GM21515 (cell line): ENCODE measurements around the gene CDR2.
"Not testable (repeated sequence)": the region's sequence is repeated elsewhere in the genome, so short reads cannot be mapped to it uniquely, and the experiment has no call there.

Experiments used
- ATAC-seq: cut with Tn5 transposase; IDR thresholded peaks from one replicate; pipeline ENCODE4 v1.9.1; 2021; ENCODE audit not compliant: unreplicated experiment

The CDR2 gene

DNA sequence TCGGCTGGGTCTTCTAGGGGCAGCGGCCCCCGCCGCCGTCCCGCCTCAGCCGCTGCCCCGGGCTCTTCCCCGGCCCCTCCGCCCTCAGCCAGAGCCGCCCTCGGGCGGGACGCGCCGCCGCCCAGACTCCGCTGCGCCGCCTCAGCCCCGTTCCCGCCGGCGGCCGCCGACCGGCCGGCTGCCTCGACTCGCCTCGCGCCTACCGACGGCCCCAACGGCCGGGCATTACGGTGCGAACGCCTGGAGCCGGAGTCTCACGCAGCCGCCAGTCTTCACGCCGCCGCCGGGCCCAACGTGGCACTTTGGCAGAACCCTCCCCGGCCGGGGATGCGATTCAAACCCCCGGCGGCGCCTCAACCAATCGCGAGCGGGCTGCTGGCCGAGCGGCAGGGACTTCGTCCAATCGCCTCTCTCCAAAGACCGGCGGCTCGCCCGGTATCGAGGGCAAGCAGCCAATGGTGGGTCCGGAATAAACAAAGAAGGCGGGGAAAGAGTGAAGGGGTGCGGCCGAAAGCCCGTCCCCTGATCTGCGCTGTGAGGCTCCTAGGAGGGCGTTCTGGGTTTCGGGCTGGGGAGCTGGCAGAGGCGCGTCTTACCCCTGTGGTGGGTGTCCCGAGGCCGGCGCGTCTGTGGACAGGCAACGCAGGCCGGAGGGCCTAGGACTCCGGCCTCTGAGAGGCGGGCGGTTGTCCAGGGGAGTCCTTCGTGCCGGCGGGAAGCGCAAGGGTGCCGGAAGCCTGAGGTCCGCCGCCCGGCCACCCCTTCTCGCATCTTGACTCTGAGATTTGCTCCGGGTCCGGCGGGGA lies at the start of gene CDR2:
CDR2 (minus strand) TSS at position 309 of the 806 bp plus-strand sequence. CDS start 310 bp downstream, outside the sequence.
- peak; percentile 87 for ATAC-seq

- no peak for ATAC-seq
Observed at GRCh38 chr16:22423716-22424115, 49.3 kb upstream of the CDR2 start.

- no peak for ATAC-seq
Observed at GRCh38 chr16:22421136-22421535, 46.7 kb upstream of the CDR2 start.

GRCh38 chr16:22420606-22421135 lies 46.3 kb upstream of the CDR2 start:
- no peak for ATAC-seq

DNA sequence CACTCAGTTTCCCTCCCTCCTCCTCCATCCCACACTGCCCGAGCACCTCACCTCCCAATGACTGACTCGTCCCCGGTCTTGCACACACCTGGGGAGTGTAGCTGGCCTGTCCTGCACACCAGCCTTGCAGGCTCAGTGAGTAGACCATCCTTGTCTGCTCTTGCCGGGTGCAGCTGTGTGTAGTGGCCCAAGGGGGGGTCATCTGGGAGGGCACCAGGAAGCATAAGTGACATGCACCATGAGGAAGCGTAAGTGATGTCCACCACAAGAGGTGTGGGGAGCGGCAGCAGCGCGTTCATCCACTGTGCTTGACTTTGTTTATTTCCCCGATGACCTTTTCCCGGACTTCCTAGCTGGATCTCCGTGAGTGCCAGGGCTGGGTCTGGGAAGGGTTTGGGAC lies 45.5 kb upstream of the CDR2 start:
- ATAC-seq, result no peak

DNA sequence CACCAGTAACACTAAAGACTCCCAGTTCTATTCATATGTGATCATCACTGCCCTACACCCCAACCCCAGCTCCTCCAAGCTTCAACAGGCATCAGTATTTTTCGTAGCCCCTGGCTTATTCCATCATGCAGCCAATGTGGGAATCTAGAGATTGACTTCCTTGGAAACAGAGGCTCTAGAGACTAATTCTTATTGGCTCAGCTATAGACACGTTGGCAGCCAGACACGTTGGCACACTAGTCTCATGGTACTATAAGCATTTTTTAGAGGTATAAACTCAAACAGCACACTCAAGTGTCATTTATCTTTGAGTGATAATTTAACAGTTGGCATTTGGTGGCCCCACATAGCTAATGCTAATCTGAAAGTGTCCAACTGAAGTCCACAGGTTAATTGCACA lies 44.4 kb upstream of the CDR2 start:
- no peak for ATAC-seq

DNA sequence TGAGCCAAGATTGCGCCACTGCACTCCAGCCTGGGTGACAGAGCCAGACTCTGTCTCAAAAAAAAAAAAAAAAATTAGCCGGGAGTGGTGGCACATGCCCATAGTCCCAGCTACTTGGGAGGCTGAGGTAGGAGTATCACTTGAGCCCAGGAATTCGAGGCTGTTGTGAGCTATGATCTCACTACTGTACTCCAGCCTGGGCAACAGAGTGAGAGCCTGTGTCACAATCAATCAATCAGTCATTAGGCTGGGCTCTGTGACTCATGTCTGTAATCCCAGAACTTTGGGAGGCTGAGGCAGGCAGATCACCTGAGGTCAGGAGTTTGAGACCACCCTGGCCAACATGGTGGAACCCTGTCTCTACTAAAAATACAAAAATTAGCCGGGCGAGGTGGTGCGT lies 43.4 kb upstream of the CDR2 start:
- not testable (repeated sequence) for ATAC-seq

DNA sequence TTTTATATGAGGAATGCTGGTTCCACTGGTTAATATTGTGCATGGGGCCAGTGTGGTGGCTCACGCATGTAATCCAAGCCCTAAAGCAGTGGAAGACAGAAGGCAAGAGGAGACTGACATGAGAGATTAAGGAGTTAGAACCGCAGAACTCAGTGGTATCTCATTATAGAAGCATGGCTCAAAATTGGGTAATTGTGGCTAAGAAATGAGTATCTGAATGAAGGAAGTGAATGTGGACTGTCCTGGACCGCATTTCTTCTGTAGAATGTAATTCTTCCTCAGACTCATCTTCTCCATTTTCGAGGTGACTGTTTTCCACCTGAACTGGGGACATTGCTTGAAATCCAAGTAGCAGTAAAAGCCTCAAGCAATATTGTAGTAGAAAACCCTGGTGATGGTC lies 42.6 kb upstream of the CDR2 start:
- ATAC-seq, result no peak

DNA sequence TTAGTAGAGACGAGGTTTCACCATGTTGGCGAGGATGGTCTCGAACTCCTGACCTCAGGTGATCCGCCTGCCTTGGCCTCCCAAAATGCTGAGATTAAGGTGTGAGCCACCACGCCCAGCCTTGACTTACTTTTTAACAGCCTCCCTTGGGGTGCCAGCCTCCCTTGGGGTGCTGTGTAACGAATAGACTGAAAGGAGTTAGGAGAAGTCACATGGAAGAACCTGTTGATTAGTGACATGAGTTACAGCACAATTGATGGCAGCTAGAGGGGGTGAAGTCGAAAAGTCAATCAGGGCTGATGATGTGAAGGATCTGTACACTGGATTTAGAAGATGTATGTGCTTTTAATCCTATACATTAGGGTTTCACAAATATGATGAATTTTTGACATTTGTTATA lies 39.4 kb upstream of the CDR2 start:
- ATAC-seq, result no peak

GRCh38 chr16:22407486-22407885 lies 33.1 kb upstream of the CDR2 start:
- no peak for ATAC-seq

- no peak for ATAC-seq
Observed at GRCh38 chr16:22402191-22402590, 27.8 kb upstream of the CDR2 start.

- ATAC-seq, result no peak
Observed at GRCh38 chr16:22400900-22401299, 26.5 kb upstream of the CDR2 start.

DNA sequence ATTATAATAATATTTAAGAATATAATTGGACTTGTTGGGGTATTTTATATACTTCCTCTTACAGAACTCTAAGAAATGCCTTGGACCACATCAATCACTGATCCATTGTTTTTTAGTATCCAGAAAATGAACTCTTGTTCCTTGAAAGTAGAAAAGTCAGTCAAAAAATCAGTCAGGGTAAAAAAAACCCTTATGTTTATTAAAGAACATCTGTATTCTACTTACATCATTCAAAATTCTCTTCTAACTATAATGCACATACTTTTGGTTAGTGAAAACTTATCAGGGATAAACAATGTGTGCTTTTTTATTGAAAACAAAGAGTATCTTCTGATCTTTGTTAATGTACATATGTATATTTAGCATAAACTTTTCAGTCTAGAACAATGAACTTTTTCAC lies 23.5 kb upstream of the CDR2 start:
- ATAC-seq, result no peak

GRCh38 chr16:22397464-22397863 lies 23.0 kb upstream of the CDR2 start:
- no peak for ATAC-seq

DNA sequence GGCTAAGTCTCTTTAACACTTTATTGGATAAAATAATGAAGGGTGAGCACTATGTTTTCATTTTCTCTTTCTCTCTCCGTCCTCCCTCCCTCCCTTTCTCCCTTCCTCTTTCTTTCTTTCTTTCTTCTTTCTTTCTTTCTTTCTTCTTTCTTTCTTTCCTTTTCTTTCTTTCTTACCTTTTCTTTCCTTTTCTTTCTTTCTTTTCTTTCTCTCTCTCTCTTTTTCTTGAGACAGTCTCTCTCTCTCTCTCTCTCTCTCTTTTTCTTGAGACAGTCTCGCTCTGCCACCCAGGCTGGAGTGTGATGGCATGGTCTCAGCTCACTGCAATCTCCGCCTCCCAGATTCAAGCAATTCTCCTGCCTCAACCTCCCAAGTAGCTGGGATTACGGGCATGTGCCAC lies 21.5 kb upstream of the CDR2 start:
- ATAC-seq, result no peak

DNA sequence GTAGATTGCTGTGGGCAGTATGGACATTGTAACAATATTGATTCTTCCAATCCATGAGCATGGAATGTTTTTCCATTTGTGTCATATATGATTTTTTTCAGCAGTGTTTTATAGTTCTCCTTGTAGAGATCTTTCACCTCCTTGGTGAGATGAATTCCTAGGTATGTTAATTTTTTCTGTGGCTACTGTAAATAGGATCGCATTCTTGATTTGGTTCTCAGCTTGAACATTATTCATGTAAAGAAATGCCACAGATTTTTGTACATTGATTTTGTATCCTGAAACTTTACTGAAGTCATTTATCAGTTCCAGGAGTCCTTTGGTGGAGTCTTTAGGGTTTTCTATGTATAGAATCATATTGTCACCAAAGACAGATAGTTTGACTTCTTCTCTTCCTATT lies 19.7 kb upstream of the CDR2 start:
- no peak for ATAC-seq

GRCh38 chr16:22388101-22388644 lies 13.8 kb upstream of the CDR2 start:
- ATAC-seq, result no peak

DNA sequence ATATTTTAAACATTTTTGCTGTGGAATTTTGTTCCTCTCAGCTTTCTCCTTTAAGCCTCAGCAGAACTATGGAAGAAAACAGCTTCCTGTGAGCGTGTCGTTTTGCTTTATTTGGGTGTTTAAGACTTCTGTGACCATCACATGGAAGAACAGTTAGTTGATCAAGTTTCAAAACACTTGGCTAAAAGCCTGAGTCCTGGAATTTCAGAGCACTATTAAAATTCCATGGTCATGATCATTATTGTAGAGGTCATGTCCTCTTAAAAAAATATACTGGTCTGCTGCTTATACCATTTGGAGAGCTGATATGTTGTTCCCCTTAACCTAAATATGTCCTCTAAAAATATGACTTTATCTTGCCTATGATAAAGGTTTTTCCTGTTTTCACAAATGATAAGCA lies 12.6 kb upstream of the CDR2 start:
- ATAC-seq, result no peak

- ATAC-seq, result no peak
Observed at GRCh38 chr16:22385196-22385595, 10.8 kb upstream of the CDR2 start.

- ATAC-seq, result no peak
Observed at GRCh38 chr16:22383827-22384226, 9.4 kb upstream of the CDR2 start.

GRCh38 chr16:22381392-22381791 lies 7.0 kb upstream of the CDR2 start:
- no peak for ATAC-seq

DNA sequence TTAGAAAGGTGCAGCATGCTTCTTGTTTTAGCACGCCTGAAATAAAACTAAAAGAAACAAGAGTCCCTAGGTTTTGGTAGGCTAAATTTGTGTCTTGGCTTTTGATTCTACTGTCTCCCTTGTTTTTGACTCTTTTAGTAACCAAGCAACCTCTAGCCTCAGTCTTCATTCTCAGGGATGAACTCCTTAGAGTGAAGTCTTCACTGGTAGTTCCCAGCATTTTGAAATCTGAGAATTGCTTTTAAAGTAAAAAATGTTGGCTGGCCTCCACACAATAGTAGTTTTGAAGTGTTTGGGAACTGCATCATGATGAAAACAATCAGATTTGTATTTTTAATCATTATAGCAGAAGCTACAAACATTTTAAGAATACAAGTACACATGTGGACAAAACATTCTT lies 6.1 kb upstream of the CDR2 start:
- no peak for ATAC-seq

DNA sequence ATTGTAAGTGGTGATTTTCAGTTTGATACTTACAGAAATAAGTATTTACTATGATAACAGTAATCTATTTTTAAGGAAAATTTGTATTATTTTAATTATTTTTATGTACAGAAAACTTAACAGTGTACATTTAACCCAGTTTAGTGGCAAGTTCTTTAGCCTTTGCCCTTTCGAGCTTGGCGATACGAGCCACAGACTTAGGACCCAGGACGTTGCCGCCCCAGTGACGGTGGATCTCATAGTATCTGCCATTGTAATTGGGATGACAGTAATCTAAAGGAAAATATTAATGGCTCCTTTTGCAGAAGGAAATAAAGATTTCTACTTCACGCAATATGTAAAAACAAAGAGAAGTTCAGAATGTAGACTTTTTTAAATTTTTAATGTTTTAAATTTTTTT lies 5.2 kb upstream of the CDR2 start:
- no peak for ATAC-seq
